ENCODE data around the gene RYR2.

DNA sequence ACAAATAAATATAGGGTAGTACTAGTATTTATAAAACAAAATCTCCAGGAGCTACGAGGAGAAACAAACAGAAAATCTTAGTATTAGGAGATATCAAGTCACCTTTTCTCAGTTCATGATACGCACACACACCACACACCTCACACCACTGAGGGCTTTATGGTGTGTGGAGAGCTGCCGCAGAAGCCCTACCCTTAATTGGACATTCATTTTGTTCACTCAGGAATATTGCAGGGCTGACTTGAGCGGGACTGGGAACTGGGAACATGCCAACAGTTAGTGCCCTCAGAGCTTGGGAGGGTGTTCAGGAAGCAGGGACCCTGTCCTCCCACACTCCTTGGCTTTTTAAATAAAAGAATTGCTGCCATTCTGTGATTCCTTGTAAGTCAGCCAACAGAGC, 386.8 kb downstream of the RYR2 start:
- TF ChIP-seq POLR2A (IDR thresholded peaks at IDR 0.05) (no peak), POLR2AphosphoS5 (IDR thresholded peaks at IDR 0.05) (no peak), CTCF (IDR thresholded peaks at IDR 0.05) (no peak), EP300 (IDR thresholded peaks at IDR 0.05) (no peak)
